22Rv1 (cell line): ENCODE measurements around the gene SMIM35.

Experiments
- H3K27ac ChIP-seq: fragments of 450-650 bp; 2 replicates; pipeline ENCODE4 v1.5.1; 2017
- CTCF ChIP-seq: fragments of 450-650 bp; IDR thresholded peaks from 2 replicates; pipeline ENCODE4 v1.5.1; 2017; ENCODE audit warnings: mild to moderate bottlenecking
- ZFX ChIP-seq: fragments of 450-650 bp; IDR thresholded peaks from 2 replicates; pipeline ENCODE4 v1.6.1; 2017; ENCODE audit warnings: antibody characterized with exemption, borderline replicate concordance

SMIM35 gene

GRCh38 chr11:117966908-117967307, 119.9 kb downstream of the SMIM35 start:
- H3K27ac ChIP-seq = no peak overlapping the region
- TF ChIP-seq CTCF = no peak
- no peak for TF ChIP-seq ZFX

GRCh38 chr11:117962826-117963225, 123.9 kb downstream of the SMIM35 start:
- TF ChIP-seq CTCF (no peak), ZFX (no peak)
- no peak overlapping the region for H3K27ac ChIP-seq

GRCh38 chr11:117961896-117962295, 124.9 kb downstream of the SMIM35 start:
- TF ChIP-seq CTCF (no peak), ZFX (no peak)
- no peak overlapping the region for H3K27ac ChIP-seq

- no peak for TF ChIP-seq ZFX
- TF ChIP-seq CTCF = no peak
- no peak overlapping the region for H3K27ac ChIP-seq
Measured at GRCh38 chr11:117960406-117960805, 126.4 kb downstream of the SMIM35 start.

- no peak overlapping the region for H3K27ac ChIP-seq
- TF ChIP-seq CTCF = no peak
Measured at GRCh38 chr11:117959438-117960149, 127.2 kb downstream of the SMIM35 start.

- TF ChIP-seq ZFX (no peak), CTCF (no peak)
- no peak overlapping the region for H3K27ac ChIP-seq
Measured at GRCh38 chr11:117958949-117959348, 127.8 kb downstream of the SMIM35 start.
